ENCODE data around the gene BPGM.

BPGM gene

GRCh38 chr7:134699021-134699818 is 52.6 kb downstream of the BPGM start:
- DNase-seq = no peak

DNA sequence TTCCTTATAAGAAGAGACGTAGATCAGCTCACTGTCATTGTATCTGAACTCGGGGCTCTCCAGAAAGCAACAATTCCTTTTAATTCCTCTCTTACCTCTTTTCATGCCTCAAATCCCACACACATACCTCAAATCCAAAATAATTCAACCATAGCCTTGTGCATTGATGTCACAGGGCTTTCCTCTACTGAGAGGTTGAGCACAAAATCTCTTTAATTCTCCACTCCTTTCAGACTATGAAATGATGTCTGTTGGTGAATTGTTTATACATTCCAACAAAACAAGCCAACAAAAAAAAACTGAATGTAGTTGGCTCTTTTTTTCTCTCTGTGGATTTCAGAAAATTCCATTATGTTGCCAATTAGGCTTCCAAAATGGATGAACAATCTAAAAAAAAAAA is 53.2 kb downstream of the BPGM start:
- no peak for DNase-seq

- no peak for DNase-seq
These were observed 54.6 kb downstream of the BPGM start for GRCh38 chr7:134701272-134701671.

- DNase-seq = no peak
These were observed 56.0 kb downstream of the BPGM start for GRCh38 chr7:134702366-134703240.

DNA sequence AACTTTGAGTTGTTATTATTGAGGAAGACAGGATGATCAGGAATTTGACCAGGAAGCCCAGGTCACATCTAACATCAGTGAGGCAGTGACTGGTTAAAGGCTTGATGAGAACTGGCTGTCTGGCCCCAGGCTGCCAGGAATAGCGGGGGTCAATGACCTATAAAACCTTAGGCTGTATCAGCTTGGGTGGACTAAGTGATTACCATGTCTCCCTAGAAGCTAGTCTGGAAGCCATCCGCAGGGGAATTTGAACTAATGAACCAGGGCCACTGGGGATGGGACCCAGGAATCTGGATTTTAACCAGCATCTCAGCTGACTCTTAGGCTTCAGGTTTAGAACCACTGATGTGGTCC is 56.6 kb downstream of the BPGM start:
- no peak for DNase-seq

DNA sequence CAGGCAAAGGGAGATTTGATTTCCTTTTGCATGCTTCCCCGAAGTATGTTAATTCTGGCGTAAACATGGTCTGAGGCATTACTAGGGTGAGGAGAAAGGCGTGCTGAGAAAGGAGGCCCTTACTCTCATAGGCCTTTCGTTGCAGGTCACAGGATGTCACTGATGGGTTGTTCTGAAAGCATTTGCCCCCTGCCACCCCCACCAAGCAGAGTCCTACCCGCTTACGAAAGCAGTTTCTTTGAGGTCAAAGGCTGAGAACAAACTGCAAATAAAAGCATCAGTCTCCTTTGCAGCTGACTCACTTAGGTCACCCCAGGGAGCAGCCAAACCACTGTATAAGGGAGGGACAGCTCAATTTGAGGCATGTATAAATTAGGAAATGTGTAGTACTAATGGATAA is 57.1 kb downstream of the BPGM start:
- no peak for DNase-seq

- DNase-seq = no peak
These were observed 58.2 kb downstream of the BPGM start for GRCh38 chr7:134704827-134705226.

DNA sequence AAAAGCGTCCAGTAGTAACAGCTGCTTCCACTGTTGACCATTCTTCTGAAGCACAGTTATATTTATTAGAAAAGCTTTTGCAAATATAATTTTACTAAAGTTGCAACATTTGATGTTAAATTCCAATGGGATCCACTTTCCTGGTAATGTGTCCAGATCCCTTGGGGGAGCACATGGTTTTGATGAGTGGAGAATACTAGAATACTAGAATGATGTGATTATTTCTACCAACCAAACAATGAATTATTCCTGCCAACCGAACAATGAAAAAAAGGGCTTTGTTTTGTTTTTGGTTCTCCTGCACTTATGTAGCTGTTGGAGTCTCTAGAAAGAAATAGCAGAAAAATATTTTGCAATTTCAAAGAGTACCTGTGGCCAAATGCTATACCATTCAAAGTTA is 59.1 kb downstream of the BPGM start:
- no peak for DNase-seq

DNA sequence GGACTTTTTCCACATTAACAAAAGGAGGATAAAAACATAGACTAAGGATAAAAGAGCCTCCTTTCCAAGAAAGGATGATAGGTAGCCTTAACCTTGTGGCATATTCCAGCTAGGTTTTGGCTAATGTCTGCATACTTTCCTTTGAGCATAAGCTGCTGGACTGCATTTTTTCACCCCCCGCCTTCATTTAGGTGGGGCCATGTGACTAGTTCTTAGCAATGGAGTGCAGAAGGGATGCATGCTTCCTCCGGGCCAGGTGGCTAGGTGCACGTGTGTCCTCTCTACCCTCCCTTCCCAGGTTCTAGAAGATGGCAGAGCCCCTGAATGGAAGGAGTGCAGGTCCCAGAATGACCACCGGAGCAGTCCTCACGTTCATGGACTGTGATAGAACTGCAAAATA is 59.8 kb downstream of the BPGM start:
- DNase-seq = no peak

GRCh38 chr7:134707663-134708378 is 61.2 kb downstream of the BPGM start:
- no peak for DNase-seq

- no peak for DNase-seq
These were observed 62.0 kb downstream of the BPGM start for GRCh38 chr7:134708692-134709091.

DNA sequence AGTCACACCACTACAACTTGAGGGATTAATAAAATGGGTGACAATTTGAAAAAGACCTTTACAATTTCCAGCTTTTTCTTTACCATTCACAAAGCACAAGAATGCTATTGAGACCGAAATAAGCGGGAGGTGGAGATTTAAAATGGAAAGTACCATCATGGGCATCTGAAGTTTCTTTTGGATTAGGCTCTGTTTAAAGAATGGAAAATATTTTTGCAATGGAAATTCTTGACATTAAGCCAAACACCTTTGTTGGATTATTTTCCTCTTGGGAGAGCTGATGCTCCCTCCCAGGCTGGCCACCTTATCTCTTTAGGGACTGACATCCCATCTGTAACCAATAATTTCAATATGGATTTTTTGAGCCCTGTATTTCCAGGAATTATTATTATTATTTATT is 62.5 kb downstream of the BPGM start:
- DNase-seq = no peak

DNA sequence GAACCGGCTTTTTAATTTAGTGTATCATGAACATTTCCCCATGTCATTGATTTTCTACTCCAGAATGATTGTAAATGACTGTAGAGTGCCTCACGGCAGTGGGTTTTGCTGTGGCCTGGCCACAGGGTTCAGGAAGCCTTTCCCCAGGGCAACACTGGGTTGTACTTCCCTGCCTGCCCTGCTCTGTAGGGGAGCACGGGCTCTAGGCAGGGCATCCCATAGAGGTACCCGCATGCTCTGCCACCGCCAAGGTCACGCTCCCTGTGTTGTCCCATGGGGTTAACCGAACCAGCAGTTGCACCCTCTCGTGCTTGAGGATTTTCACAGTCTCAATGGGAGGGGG is 63.8 kb downstream of the BPGM start:
- DNase-seq = no peak

- no peak for DNase-seq
These were observed 64.4 kb downstream of the BPGM start for GRCh38 chr7:134710854-134711624.

DNA sequence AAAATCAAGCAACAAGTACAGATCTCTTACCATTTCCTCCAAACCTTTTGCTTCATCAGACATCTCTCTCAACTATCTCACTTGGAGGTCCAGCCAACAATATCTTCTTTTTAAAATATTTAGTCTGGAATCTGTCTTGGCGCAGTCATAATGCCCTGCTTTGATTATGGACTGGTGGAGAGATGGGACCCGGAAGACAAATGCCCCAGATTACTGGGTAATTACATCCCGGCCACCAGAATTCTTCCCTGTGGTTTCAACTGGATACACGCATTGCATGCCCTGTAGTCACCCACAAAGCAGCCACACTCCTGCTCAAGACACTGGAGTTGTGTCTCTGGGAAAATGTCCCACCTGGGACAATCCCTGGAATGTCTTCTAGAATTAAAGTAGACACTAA is 65.5 kb downstream of the BPGM start:
- no peak for DNase-seq

- no peak for DNase-seq
These were observed 68.0 kb downstream of the BPGM start for GRCh38 chr7:134714470-134715205.

DNA sequence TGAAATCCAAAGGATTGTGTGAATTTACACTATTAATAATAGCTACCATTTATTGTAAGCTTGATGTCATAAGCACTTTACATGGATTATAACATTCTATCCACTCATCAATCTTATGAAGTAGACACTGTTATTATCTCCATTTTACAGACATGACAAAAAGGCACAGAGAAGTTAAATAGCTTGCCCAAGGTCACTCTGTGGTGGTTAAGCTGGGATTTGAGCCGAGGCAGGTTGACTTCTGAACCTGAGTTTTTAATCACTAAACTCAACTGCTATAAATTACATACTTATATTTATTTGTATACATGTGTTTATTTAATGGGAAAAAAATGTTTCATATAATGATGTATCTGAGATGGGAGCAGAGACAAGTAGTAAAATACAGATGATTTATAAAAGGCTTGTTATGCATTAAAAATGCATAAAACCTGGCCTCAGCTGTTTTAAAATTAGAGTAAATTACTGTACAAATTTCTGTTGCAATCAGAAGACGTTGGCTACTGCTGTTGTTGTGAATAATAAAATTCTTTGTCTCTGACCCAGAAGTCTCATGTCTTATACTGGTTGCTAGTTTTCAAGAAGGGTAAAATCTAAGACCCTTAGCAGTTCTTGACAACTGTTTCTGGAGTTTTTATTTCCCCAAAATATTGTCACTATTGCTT is 71.7 kb downstream of the BPGM start:
- DNase-seq = no peak

GRCh38 chr7:134720091-134720935 is 73.7 kb downstream of the BPGM start:
- DNase-seq = no peak

- DNase-seq = no peak
These were observed 74.5 kb downstream of the BPGM start for GRCh38 chr7:134721171-134721570.

DNA sequence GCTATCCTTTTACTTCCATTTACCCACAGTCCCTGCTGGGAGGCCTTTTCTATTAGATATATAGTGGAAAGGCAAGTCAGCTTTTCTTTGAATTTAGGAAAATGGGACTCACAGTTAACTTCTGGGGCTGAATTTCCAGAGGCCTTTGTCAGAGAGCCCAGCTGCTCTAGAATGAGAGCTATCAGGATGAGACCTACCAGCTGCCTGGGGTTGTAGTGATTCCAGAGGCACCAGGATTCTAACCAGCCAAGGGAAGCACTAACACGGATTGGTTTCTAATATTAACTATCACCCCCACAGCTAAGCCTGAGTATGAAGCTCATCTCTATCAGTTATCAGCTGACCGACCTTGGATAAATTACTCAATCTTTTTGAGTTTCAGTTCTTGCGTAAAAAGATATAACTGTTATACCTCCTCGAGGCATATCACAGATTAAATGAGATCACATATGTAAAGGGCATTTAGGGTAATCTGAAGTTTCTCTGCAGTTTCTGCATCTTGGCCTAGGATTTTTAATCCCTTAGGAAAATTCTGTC is 76.2 kb downstream of the BPGM start:
- no peak for DNase-seq
